Measurements from ENCODE around the gene C16orf54.
"Not testable (repeated sequence)": the region's sequence is repeated elsewhere in the genome, so short reads cannot be mapped to it uniquely, and the experiment has no call there.

Gene C16orf54

DNA sequence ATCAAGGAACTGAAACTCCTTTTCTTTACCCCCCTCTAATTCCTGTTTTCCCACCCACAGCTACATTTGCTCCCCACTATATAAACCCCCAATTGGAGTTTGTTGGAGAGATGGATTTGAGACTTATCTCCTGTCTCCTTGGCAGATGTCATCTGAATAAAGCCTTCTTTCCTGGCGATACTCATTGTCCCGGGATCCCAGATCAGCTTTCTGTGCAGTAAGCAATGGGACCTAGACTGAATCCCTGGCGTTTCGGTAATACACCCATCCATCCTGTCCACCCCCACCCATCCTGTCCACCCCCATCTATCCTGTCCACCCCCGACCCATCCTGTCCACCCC lies 44.6 kb downstream of the C16orf54 start:
- no peak overlapping the region for H3K4me3 ChIP-seq (ENCODE audit: low read depth, low read length)
- no peaks in the 10 kb centered on the region for H3K27me3 ChIP-seq (ENCODE audit: control insufficient read depth, insufficient read depth, low read length)
- H3K9ac ChIP-seq (ENCODE audit: low read depth, low read length), result no peak overlapping the region
- no peaks in the 10 kb centered on the region for H3K9me3 ChIP-seq (ENCODE audit: control insufficient read depth, insufficient read depth, low read length)
- H3K36me3 ChIP-seq (ENCODE audit: control insufficient read depth, insufficient read depth, low read length), result peaks cover 9% of the 10 kb centered on the region
- H3K4me1 ChIP-seq (ENCODE audit: control insufficient read depth, insufficient read depth, low read length), result peaks cover 11% of the 10 kb centered on the region; the same call in 1 of the 2 replicates
- H3K27ac ChIP-seq (ENCODE audit: low read depth, low read length), result no peak overlapping the region

DNA sequence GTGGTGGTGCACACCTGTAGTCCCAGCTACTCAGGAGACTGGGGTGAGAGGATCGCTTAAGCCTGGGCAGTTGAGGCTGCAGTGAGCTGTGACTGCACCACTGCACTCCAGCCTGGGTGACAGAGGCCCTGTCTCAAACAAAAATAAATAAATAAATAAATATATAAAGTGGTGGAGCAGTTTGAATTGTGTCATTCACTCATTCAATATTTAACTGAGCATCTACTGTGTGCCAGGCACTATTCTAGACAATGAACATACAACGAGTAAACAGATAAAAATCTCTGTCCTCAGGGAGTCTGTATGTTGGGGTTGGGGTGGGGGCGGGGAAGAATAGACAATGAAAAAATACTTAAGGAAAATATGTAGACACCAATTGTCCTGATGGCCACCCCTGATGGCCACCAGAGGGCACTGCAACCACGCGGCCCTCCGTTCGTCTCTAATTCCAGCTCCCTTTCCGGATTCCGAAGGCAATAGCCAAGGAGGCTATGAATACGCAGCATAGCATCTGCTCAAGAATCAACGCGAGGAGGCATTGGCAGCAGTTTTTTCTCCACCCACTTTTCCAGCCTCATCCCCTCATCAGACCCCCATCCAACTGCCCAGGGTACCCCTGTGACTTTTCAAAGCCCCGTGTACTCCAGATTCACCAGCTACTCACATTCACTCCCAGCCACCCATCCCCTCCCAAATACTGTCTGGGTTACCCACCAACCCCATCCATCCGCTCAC lies 45.4 kb downstream of the C16orf54 start:
- H3K9ac ChIP-seq (ENCODE audit: low read depth, low read length), result no peak overlapping the region
- H3K9me3 ChIP-seq (ENCODE audit: control insufficient read depth, insufficient read depth, low read length), result no peaks in the 10 kb centered on the region
- peaks cover 9% of the 10 kb centered on the region for H3K36me3 ChIP-seq (ENCODE audit: control insufficient read depth, insufficient read depth, low read length)
- H3K4me1 ChIP-seq (ENCODE audit: control insufficient read depth, insufficient read depth, low read length), result peaks cover 11% of the 10 kb centered on the region; the same call in 1 of the 2 replicates
- H3K4me3 ChIP-seq (ENCODE audit: low read depth, low read length), result no peak overlapping the region
- no peak overlapping the region for H3K27ac ChIP-seq (ENCODE audit: low read depth, low read length)
- H3K27me3 ChIP-seq (ENCODE audit: control insufficient read depth, insufficient read depth, low read length), result no peaks in the 10 kb centered on the region

DNA sequence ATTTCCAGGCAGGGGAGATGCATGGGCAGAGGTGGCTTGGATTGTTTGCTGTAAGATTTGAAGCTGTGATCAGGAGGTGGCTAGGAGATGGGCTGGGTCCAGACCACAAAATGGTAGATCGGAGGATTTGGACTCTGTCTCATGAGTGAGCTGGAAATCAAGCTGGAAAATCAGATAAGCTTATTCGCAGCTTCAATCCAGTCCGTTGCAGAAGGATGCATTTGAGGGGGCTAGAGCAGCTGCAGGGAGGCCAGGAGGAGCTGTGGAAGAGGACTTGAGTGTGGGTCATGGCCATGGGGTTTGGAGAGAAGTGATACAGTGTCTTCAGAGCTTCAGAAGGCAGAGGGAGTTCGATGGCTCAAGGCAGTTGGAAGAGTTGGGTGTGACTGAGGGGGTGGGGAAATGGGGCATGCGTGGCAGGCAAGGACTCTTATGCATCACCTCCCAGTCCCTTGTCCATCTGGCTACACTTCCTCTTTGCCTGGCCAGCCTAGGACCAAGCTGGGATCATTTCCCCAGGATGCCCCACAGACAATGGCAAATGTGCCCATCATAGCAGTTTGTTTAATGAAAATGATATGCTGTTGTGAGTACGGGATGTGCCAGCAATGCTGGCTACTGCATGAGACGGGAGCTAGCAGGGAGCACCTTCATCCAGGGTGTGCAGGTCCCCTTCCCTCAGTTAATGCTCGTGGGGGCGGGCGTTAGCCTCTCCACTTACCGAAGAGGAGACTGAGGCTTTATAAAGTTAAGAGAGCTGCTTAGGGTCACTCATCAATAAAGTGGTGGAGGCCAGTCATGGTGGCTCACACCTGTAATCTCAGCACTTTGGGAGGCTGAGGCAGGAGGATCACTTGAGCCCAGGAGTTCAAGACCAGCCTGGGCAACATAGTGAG lies 46.2 kb downstream of the C16orf54 start:
- Histone ChIP-seq H3K27me3 (ENCODE audit: control insufficient read depth, insufficient read depth, low read length) (no peaks in the 10 kb centered on the region), H3K4me1 (ENCODE audit: control insufficient read depth, insufficient read depth, low read length) (peaks cover 11% of the 10 kb centered on the region; the same call in 1 of the 2 replicates), H3K4me3 (ENCODE audit: low read depth, low read length) (no peak overlapping the region), H3K9me3 (ENCODE audit: control insufficient read depth, insufficient read depth, low read length) (no peaks in the 10 kb centered on the region), H3K9ac (ENCODE audit: low read depth, low read length) (no peak overlapping the region), H3K27ac (ENCODE audit: low read depth, low read length) (no peak overlapping the region), H3K36me3 (ENCODE audit: control insufficient read depth, insufficient read depth, low read length) (peaks cover 9% of the 10 kb centered on the region)

DNA sequence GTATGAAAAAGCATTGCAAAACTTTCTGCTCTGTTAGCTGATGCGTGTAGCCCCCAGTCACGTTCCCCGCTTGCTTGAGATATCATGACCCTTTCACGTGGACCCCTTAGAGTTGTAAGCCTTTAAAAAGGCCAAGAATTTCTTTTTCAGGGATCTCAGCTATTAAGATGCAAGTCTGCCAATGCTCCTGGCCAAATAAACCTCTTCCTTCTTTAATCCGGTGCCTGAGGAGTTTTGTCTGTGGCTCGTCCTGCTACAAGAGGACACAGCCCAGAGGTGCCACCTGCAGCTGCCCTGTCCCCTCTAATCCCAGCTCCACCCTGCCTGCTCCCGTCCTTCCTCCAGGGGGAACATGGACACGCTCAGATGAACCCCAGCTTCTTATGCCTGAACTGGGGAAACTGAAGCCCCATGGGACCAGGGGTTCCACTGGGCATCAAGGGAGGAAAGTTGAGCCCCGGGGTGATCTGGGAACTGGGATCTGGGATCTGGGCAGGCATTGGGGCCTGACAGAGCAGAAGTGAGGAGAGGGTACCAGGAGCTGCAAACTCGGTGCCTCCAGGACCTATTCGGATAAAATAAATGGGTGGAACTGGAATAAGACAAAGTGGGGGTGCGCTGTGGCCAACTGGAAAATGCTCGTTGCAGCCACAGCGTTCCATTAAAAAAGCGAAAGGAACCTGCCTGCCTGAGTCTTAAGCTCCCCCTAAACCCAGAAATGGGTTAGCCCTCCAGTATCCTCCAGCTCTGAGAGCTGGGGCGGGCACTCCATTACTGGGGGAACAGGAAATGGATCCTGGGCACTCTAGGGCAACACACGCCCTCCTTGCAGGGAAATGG lies 47.1 kb downstream of the C16orf54 start:
- Histone ChIP-seq H3K9me3 (ENCODE audit: control insufficient read depth, insufficient read depth, low read length) (no peaks in the 10 kb centered on the region), H3K27me3 (ENCODE audit: control insufficient read depth, insufficient read depth, low read length) (no peaks in the 10 kb centered on the region), H3K4me3 (ENCODE audit: low read depth, low read length) (no peak overlapping the region), H3K4me1 (ENCODE audit: control insufficient read depth, insufficient read depth, low read length) (peaks cover 11% of the 10 kb centered on the region; the same call in 1 of the 2 replicates), H3K27ac (ENCODE audit: low read depth, low read length) (no peak overlapping the region), H3K9ac (ENCODE audit: low read depth, low read length) (no peak overlapping the region), H3K36me3 (ENCODE audit: control insufficient read depth, insufficient read depth, low read length) (peaks cover 9% of the 10 kb centered on the region)

DNA sequence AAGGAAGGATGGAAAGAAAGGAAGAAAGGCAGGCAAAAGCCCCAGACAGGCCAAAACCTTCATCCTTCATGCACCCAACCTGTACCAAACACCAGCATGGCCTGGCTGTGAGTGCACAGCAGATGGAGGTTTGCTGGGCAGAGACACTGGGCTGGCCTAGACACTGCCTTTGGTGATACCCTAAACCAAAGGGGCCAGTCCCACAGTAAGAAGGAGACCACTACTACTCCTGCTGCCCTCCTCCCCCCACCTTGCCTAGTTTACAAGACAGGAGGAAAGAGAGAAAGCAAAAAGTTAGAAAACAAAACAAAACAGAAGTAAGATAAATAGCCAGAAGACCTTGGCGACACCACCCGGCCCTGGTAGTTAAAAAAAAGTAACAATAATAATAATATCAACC lies 47.7 kb downstream of the C16orf54 start:
- H3K9me3 ChIP-seq (ENCODE audit: control insufficient read depth, insufficient read depth, low read length), result no peaks in the 10 kb centered on the region
- peaks cover 9% of the 10 kb centered on the region for H3K36me3 ChIP-seq (ENCODE audit: control insufficient read depth, insufficient read depth, low read length)
- H3K4me3 ChIP-seq (ENCODE audit: low read depth, low read length), result no peak overlapping the region
- no peak overlapping the region for H3K9ac ChIP-seq (ENCODE audit: low read depth, low read length)
- H3K27me3 ChIP-seq (ENCODE audit: control insufficient read depth, insufficient read depth, low read length), result no peaks in the 10 kb centered on the region
- peaks cover 11% of the 10 kb centered on the region; the same call in 1 of the 2 replicates for H3K4me1 ChIP-seq (ENCODE audit: control insufficient read depth, insufficient read depth, low read length)
- H3K27ac ChIP-seq (ENCODE audit: low read depth, low read length), result no peak overlapping the region

DNA sequence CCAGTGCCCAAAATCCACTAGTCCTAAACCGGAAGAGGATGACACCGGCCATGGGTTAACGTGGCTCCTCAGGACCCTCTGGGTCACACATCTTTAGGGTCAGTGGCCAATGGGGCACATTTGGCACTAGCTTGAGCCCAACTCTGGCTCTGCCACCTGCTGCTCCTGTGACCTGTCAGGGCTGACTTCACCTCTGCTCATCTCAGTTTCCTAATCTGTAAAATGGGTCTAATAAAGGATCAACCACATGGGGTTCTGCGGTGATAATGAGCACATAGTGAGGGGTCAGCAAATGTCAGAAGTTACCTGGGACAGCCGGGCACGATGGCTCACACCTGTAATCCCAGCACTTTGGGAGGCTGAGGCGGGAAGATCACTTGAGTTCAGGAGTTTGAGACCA lies 48.4 kb downstream of the C16orf54 start:
- Histone ChIP-seq H3K4me1 (ENCODE audit: control insufficient read depth, insufficient read depth, low read length) (peaks cover 9% of the 10 kb centered on the region; the same call in 1 of the 2 replicates), H3K36me3 (ENCODE audit: control insufficient read depth, insufficient read depth, low read length) (peaks cover 9% of the 10 kb centered on the region), H3K27ac (ENCODE audit: low read depth, low read length) (no peak overlapping the region), H3K9me3 (ENCODE audit: control insufficient read depth, insufficient read depth, low read length) (no peaks in the 10 kb centered on the region), H3K27me3 (ENCODE audit: control insufficient read depth, insufficient read depth, low read length) (no peaks in the 10 kb centered on the region), H3K9ac (ENCODE audit: low read depth, low read length) (no peak overlapping the region), H3K4me3 (ENCODE audit: low read depth, low read length) (no peak overlapping the region)

DNA sequence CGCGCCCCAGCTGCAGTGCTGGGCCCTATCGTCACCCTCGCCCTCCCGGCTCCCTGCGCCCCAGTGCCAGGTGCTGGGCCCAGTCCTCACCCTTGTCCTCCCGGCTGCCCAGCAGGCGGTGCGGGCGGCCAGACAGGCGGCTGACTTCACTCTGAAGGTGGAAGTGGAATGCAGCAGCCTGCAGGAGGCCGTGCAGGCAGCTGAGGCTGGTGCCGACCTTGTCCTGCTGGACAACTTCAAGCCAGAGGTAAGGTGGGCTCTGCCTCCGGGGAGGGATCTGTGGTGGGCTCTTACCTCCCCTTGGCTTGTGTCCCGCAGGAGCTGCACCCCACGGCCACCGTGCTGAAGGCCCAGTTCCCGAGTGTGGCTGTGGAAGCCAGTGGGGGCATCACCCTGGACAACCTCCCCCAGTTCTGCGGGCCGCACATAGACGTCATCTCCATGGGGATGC lies 48.9 kb downstream of the C16orf54 start:
- no peak overlapping the region for H3K27ac ChIP-seq (ENCODE audit: low read depth, low read length)
- peaks cover 9% of the 10 kb centered on the region for H3K36me3 ChIP-seq (ENCODE audit: control insufficient read depth, insufficient read depth, low read length)
- no peak overlapping the region for H3K9ac ChIP-seq (ENCODE audit: low read depth, low read length)
- no peaks in the 10 kb centered on the region for H3K27me3 ChIP-seq (ENCODE audit: control insufficient read depth, insufficient read depth, low read length)
- 0 out of 2 replicates have a peak, but pooled peaks cover 4% of the 10 kb centered on the region for H3K4me1 ChIP-seq (ENCODE audit: control insufficient read depth, insufficient read depth, low read length)
- H3K4me3 ChIP-seq (ENCODE audit: low read depth, low read length), result no peak overlapping the region
- H3K9me3 ChIP-seq (ENCODE audit: control insufficient read depth, insufficient read depth, low read length), result no peaks in the 10 kb centered on the region

DNA sequence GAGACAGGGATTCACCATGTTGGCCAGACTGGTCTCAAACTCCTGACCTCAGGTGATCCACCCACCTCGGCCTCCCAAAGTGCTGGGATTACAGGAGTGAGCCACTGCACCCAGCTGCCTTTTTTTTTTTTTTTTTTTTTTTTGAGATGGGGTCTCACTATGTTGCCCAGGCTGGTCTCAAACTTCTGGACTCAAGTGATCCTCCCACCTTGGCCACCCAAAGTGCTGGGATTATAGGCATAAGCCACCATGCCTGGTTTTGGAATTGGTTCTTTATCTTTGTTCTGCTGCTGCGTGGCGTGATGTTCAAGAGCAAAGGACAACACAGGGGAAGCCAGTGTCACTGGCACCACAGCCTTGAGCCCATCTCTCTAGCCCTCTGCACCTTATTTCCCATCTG lies 50.1 kb downstream of the C16orf54 start:
- not testable (repeated sequence) for H3K36me3 ChIP-seq (ENCODE audit: control insufficient read depth, insufficient read depth, low read length); H3K9me3 ChIP-seq (ENCODE audit: control insufficient read depth, insufficient read depth, low read length); H3K27me3 ChIP-seq (ENCODE audit: control insufficient read depth, insufficient read depth, low read length); H3K27ac ChIP-seq (ENCODE audit: low read depth, low read length); H3K9ac ChIP-seq (ENCODE audit: low read depth, low read length); H3K4me3 ChIP-seq (ENCODE audit: low read depth, low read length)
- H3K4me1 ChIP-seq (ENCODE audit: control insufficient read depth, insufficient read depth, low read length), result peaks cover 10% of the 10 kb centered on the region; the same call in 1 of the 2 replicates

DNA sequence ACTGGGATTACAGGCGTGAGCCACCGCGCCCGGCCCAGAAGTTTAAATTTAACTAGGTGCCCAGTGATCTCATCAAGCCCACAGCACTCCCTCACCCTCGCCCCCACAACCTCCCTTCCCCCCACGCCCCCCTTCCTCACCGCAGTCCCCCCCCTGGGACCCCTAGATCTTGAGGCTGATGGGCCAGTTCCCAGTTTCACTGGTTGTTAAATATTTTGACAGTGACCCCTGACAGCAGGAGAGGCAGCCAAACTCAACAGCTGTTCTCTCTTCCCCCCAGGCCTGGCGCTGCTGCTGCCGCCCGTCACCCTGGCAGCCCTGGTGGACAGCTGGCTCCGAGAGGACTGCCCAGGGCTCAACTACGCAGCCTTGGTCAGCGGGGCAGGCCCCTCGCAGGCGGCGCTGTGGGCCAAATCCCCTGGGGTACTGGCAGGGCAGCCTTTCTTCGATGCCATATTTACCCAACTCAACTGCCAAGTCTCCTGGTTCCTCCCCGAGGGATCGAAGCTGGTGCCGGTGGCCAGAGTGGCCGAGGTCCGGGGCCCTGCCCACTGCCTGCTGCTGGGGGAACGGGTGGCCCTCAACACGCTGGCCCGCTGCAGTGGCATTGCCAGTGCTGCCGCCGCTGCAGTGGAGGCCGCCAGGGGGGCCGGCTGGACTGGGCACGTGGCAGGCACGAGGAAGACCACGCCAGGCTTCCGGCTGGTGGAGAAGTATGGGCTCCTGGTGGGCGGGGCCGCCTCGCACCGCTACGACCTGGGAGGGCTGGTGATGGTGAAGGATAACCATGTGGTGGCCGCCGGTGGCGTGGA lies 51.2 kb downstream of the C16orf54 start:
- Histone ChIP-seq H3K9me3 (ENCODE audit: control insufficient read depth, insufficient read depth, low read length) (no peaks in the 10 kb centered on the region), H3K4me3 (ENCODE audit: low read depth, low read length) (no peak overlapping the region), H3K36me3 (ENCODE audit: control insufficient read depth, insufficient read depth, low read length) (peaks cover 9% of the 10 kb centered on the region), H3K27me3 (ENCODE audit: control insufficient read depth, insufficient read depth, low read length) (no peaks in the 10 kb centered on the region), H3K4me1 (ENCODE audit: control insufficient read depth, insufficient read depth, low read length) (peaks cover 6% of the 10 kb centered on the region; the same call in 1 of the 2 replicates), H3K9ac (ENCODE audit: low read depth, low read length) (no peak overlapping the region), H3K27ac (ENCODE audit: low read depth, low read length) (no peak overlapping the region)

DNA sequence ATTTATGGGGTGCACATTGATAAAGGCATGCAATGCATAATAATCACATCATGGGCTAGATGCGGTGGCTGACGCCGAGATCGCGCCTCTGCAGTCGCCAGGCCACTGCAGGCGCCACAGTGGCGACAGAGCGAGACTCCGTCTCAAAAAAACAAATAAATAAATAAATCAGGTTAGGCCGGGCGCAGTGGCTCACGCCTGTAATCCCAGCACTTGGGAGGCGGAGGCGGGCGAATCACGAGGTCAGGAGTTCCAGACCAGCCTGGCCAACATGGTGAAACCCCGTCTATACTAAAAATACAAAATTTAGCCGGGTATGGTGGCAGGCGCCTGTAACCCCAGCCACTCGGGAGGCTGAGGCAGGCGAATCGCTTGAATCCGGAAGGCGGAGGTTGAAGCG lies 53.2 kb downstream of the C16orf54 start:
- H3K9ac ChIP-seq (ENCODE audit: low read depth, low read length); H3K27ac ChIP-seq (ENCODE audit: low read depth, low read length): not testable (repeated sequence)

More for the DNA sequence above, 53.2 kb downstream of the C16orf54 start:
- H3K4me3 ChIP-seq (ENCODE audit: low read depth, low read length); H3K36me3 ChIP-seq (ENCODE audit: control insufficient read depth, insufficient read depth, low read length); H3K27me3 ChIP-seq (ENCODE audit: control insufficient read depth, insufficient read depth, low read length); H3K9me3 ChIP-seq (ENCODE audit: control insufficient read depth, insufficient read depth, low read length): not testable (repeated sequence)
- H3K4me1 ChIP-seq (ENCODE audit: control insufficient read depth, insufficient read depth, low read length), result peaks cover 11% of the 10 kb centered on the region
